K562 (cell line): ENCODE results near the gene SERPIND1. TPM values are rescaled to one million over a fixed set of nuclear protein-coding genes. Genes with fewer than 3 reads are reported as not detected.
A peak's percentile ranks its signal among the peaks of the same experiment; 100 is the strongest.

Source experiments
- BRD9 ChIP-seq: fragments of 450-650 bp; IDR thresholded peaks from 2 replicates; pipeline ENCODE4 v1.6.1; 2018; ENCODE audit warnings: low read depth; ENCODE audit not compliant: partially characterized antibody
- CBX2 ChIP-seq: fragments of 200-600 bp; sonication (generic); IDR thresholded peaks from one replicate; pipeline ENCODE4 v1.6.1; 2012; ENCODE audit warnings: mild to moderate bottlenecking, low read length, inconsistent platforms; ENCODE audit not compliant: insufficient read depth, poor library complexity, severe bottlenecking
- KDM5B ChIP-seq: fragments of 200-600 bp; sonication (generic); IDR thresholded peaks from 2 replicates; pipeline ENCODE4 v1.6.1; 2012; ENCODE audit warnings: low read depth, mild to moderate bottlenecking, moderate library complexity, low read length, control low read depth, inconsistent platforms; ENCODE audit not compliant: insufficient replicate concordance
- KLF16 ChIP-seq: IDR thresholded peaks from 2 replicates; pipeline ENCODE4 v1.6.1; 2016; ENCODE audit warnings: antibody characterized with exemption
- MAZ ChIP-seq, 2 experiments: fragments of 450-650 bp in 1 of 2; sonication (generic) in 1 of 2; formaldehyde crosslinking; IDR thresholded peaks in 1 of 2; conservative IDR thresholded peaks in 1 of 2; 2 replicates each; pipeline versions ENCODE4 v1.4.0 to v1.5.0; 2020; ENCODE audit warnings: mild to moderate bottlenecking in 1 of 2, missing genetic modification reagents in 1 of 2
- MEIS2 ChIP-seq: fragments of 450-650 bp; IDR thresholded peaks from 2 replicates; pipeline ENCODE4 v1.6.1; 2014; ENCODE audit warnings: mild to moderate bottlenecking; ENCODE audit not compliant: partially characterized antibody
- POU5F1 ChIP-seq: fragments of 150-350 bp; IDR thresholded peaks from 2 replicates; pipeline ENCODE4 v1.6.1; 2014; ENCODE audit warnings: borderline replicate concordance, low read length, low read depth, mild to moderate bottlenecking; ENCODE audit not compliant: partially characterized antibody
- SNIP1 ChIP-seq: fragments of 450-650 bp; IDR thresholded peaks from 2 replicates; pipeline ENCODE4 v1.7.1; 2017; ENCODE audit warnings: low read depth, mild to moderate bottlenecking
- YY1 ChIP-seq, 3 experiments: IDR thresholded peaks; 2 replicates each; pipeline ENCODE4 v1.6.1; 2011; ENCODE audit warnings: low read length in 2 of 3, mild to moderate bottlenecking in 2 of 3, moderate library complexity in 2 of 3, borderline replicate concordance in 1 of 3, control low read depth in 1 of 3, low read depth in 1 of 3; ENCODE audit not compliant: insufficient read depth in 3 of 3, insufficient replicate concordance in 2 of 3, control insufficient read depth in 1 of 3, insufficient read length in 1 of 3; ENCODE audit errors: extremely low read depth in 1 of 3
- ZNF507 ChIP-seq: conservative IDR thresholded peaks from 2 replicates; pipeline ENCODE4 v1.6.1; 2017; ENCODE audit warnings: missing genetic modification characterization, missing compliant biosample characterization
- polyA plus RNA-seq, 8 experiments: library from polyadenylated mRNA; depleted of rRNA in 4 of 8; stranded (reverse) in 5 of 8; unstranded in 3 of 8; fragments of >200 nt; fragmentation: Nextera tagmentation in 2 of 8; fragmentation: Illumina TruSeq in 1 of 8; extraction: Ambion mirVana in 2 of 8; extraction: Trizol in 1 of 8; gene quantifications; 2 replicates each; pipeline versions ENCODE4 v1.2.1 to v1.2.3, GENCODE V29; 2011 to 2014; ENCODE audit warnings: inconsistent platforms in 1 of 8, missing spikeins in 1 of 8
- total RNA-seq, 7 experiments: library from RNA; depleted of rRNA in 6 of 7; stranded (reverse); fragments of >200 nt in 6 of 7; fragmentation: Illumina TruSeq in 2 of 7; extraction: Trizol in 2 of 7; gene quantifications; 2 replicates each; pipeline versions ENCODE4 v1.2.1 to v1.2.3, GENCODE V29; 2011 to 2021; ENCODE audit warnings: low replicate concordance in 1 of 7
- TF ChIP-seq, protein P1 (sequence below): fragments of 450-650 bp; IDR thresholded peaks from 2 replicates; pipeline ENCODE4 v1.6.1; 2016; ENCODE audit warnings: mild to moderate bottlenecking, moderate library complexity
- TF ChIP-seq, protein P2 (sequence below): sonication (generic); formaldehyde crosslinking; IDR thresholded peaks from 2 replicates; pipeline ENCODE4 v1.8.0; 2022; ENCODE audit warnings: mild to moderate bottlenecking, missing genetic modification reagents
- TF ChIP-seq, protein P3 (sequence below): sonication (generic); formaldehyde crosslinking; IDR thresholded peaks from 2 replicates; pipeline ENCODE4 v1.8.0; 2022; ENCODE audit warnings: mild to moderate bottlenecking, missing genetic modification reagents

Gene SERPIND1
- total and polyA plus RNA-seq, 9 of the 15 experiments (the other 6 are each of a cell fraction or from before 2014, with no cell fraction given), result 0.04 to 0.11 (median 0.09) TPM; not detected in 6

DNA sequence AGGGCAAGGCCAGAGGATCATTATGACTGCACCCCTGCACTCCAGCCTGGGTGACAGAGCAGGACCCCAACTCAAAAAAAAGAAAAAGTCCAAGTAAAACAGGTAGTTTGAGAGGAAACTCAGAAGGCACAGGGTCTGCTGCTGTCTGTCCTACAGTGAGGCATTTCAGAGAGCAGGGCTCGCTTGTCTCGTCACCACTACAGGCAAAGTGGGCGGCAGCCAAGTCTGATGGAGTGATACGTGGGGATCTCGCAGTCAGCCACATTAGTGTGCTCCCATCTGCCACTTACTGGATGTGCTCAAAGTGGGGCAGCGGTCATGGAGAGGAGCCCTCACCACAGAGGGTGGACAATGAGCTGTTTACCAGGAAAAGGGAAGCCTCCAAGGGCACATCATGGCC lies 42.6 kb downstream of the SERPIND1 start (continued):
- TF ChIP-seq, protein P1, sequence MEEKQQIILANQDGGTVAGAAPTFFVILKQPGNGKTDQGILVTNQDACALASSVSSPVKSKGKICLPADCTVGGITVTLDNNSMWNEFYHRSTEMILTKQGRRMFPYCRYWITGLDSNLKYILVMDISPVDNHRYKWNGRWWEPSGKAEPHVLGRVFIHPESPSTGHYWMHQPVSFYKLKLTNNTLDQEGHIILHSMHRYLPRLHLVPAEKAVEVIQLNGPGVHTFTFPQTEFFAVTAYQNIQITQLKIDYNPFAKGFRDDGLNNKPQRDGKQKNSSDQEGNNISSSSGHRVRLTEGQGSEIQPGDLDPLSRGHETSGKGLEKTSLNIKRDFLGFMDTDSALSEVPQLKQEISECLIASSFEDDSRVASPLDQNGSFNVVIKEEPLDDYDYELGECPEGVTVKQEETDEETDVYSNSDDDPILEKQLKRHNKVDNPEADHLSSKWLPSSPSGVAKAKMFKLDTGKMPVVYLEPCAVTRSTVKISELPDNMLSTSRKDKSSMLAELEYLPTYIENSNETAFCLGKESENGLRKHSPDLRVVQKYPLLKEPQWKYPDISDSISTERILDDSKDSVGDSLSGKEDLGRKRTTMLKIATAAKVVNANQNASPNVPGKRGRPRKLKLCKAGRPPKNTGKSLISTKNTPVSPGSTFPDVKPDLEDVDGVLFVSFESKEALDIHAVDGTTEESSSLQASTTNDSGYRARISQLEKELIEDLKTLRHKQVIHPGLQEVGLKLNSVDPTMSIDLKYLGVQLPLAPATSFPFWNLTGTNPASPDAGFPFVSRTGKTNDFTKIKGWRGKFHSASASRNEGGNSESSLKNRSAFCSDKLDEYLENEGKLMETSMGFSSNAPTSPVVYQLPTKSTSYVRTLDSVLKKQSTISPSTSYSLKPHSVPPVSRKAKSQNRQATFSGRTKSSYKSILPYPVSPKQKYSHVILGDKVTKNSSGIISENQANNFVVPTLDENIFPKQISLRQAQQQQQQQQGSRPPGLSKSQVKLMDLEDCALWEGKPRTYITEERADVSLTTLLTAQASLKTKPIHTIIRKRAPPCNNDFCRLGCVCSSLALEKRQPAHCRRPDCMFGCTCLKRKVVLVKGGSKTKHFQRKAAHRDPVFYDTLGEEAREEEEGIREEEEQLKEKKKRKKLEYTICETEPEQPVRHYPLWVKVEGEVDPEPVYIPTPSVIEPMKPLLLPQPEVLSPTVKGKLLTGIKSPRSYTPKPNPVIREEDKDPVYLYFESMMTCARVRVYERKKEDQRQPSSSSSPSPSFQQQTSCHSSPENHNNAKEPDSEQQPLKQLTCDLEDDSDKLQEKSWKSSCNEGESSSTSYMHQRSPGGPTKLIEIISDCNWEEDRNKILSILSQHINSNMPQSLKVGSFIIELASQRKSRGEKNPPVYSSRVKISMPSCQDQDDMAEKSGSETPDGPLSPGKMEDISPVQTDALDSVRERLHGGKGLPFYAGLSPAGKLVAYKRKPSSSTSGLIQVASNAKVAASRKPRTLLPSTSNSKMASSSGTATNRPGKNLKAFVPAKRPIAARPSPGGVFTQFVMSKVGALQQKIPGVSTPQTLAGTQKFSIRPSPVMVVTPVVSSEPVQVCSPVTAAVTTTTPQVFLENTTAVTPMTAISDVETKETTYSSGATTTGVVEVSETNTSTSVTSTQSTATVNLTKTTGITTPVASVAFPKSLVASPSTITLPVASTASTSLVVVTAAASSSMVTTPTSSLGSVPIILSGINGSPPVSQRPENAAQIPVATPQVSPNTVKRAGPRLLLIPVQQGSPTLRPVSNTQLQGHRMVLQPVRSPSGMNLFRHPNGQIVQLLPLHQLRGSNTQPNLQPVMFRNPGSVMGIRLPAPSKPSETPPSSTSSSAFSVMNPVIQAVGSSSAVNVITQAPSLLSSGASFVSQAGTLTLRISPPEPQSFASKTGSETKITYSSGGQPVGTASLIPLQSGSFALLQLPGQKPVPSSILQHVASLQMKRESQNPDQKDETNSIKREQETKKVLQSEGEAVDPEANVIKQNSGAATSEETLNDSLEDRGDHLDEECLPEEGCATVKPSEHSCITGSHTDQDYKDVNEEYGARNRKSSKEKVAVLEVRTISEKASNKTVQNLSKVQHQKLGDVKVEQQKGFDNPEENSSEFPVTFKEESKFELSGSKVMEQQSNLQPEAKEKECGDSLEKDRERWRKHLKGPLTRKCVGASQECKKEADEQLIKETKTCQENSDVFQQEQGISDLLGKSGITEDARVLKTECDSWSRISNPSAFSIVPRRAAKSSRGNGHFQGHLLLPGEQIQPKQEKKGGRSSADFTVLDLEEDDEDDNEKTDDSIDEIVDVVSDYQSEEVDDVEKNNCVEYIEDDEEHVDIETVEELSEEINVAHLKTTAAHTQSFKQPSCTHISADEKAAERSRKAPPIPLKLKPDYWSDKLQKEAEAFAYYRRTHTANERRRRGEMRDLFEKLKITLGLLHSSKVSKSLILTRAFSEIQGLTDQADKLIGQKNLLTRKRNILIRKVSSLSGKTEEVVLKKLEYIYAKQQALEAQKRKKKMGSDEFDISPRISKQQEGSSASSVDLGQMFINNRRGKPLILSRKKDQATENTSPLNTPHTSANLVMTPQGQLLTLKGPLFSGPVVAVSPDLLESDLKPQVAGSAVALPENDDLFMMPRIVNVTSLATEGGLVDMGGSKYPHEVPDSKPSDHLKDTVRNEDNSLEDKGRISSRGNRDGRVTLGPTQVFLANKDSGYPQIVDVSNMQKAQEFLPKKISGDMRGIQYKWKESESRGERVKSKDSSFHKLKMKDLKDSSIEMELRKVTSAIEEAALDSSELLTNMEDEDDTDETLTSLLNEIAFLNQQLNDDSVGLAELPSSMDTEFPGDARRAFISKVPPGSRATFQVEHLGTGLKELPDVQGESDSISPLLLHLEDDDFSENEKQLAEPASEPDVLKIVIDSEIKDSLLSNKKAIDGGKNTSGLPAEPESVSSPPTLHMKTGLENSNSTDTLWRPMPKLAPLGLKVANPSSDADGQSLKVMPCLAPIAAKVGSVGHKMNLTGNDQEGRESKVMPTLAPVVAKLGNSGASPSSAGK, result no peak
- TF ChIP-seq MEIS2 (no peak), ZNF507 (no peak), CBX2 (no peak), YY1 (IDR thresholded peaks at IDR 0.05; ENCODE audit: borderline replicate concordance in 1 of 3, control insufficient read depth in 1 of 3, extremely low read depth in 1 of 3, insufficient read depth in 3 of 3, insufficient read length in 1 of 3, insufficient replicate concordance in 2 of 3, low read depth in 1 of 3, low read length in 2 of 3) (no peak), MAZ (CRISPR knock-in tag; conservative IDR thresholded peaks at IDR 0.05 in 1 of 2, IDR thresholded peaks at IDR 0.05 in 1 of 2) (no peak), POU5F1 (no peak), BRD9 (no peak), SNIP1 (no peak), KLF16 (no peak), KDM5B (no peak)
- TF ChIP-seq, protein P2, sequence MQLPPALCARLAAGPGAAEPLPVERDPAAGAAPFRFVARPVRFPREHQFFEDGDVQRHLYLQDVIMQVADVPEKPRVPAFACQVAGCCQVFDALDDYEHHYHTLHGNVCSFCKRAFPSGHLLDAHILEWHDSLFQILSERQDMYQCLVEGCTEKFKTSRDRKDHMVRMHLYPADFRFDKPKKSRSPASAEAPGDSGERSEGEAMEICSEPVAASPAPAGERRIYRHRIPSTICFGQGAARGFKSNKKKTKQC, result 0 out of 2 replicates have a peak, but pooled peaks have one; percentile 60
- TF ChIP-seq, protein P3, sequence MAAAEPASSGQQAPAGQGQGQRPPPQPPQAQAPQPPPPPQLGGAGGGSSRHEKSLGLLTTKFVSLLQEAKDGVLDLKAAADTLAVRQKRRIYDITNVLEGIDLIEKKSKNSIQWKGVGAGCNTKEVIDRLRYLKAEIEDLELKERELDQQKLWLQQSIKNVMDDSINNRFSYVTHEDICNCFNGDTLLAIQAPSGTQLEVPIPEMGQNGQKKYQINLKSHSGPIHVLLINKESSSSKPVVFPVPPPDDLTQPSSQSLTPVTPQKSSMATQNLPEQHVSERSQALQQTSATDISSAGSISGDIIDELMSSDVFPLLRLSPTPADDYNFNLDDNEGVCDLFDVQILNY, result no peak
